Tibial nerve (tissue), 4 donors: ENCODE data around the gene FYCO1.

Experiments
- CTCF ChIP-seq, 5 experiments: fragments of 200-600 bp in 3 of 5; fragments of 450-650 bp in 2 of 5; sonication (generic) in 3 of 5; IDR thresholded peaks; one replicate each; pipeline ENCODE4 v1.5.1; 2016 to 2019; ENCODE audit warnings: antibody characterized with exemption in 5 of 5, mild to moderate bottlenecking in 3 of 5, moderate library complexity in 2 of 5
- EP300 ChIP-seq, 2 donors: sonication (generic); formaldehyde crosslinking; IDR thresholded peaks; one replicate each; pipeline ENCODE4 v1.6.1; 2017; ENCODE audit warnings: antibody characterized with exemption in 2 of 2, mild to moderate bottlenecking in 1 of 2
- POLR2A ChIP-seq, 2 donors: fragments of 450-650 bp; IDR thresholded peaks; one replicate each; pipeline ENCODE4 v1.6.1; 2017; ENCODE audit warnings: antibody characterized with exemption in 2 of 2, mild to moderate bottlenecking in 2 of 2, moderate library complexity in 2 of 2

- TF ChIP-seq CTCF (IDR thresholded peaks at IDR 0.05) (no peak), POLR2A (IDR thresholded peaks at IDR 0.05) (no peak), EP300 (IDR thresholded peaks at IDR 0.05) (no peak)
These were observed 109.5 kb downstream of the FYCO1 start, which contains the start of gene CCR9 for GRCh38 chr3:45885979-45886705.
